OCI-LY7 (cell line): Measurements from ENCODE around the gene C15orf62. TPM values are rescaled to one million over a fixed set of nuclear protein-coding genes. Genes with fewer than 3 reads are reported as not detected.

ENCODE experiments used
- BruUV-seq: library from RNA; stranded (reverse); fragments of 400-500 nt; replicated peaks from 2 replicates; lab custom pipeline; 2021; lab: Mats Ljungman, UMichigan
- CTCF ChIA-PET: fragments of 300-600 bp; sonication (Branson Sonifier 250); formaldehyde crosslinking; loops from one replicate; lab custom pipeline; 2022; ENCODE audit warnings: antibody characterized with exemption; ENCODE audit not compliant: unreplicated experiment; lab: Charles Lee
- POLR2A ChIA-PET: fragments of 300-600 bp; sonication (Branson Sonifier 250); formaldehyde crosslinking; loops from one replicate; lab custom pipeline; 2022; ENCODE audit warnings: antibody characterized with exemption; lab: Charles Lee
- DNase-seq: peaks from one replicate; pipeline ENCODE4 v3.0.0-alpha.2; 2015; ENCODE audit warnings: low spot score
- H2AFZ ChIP-seq: fragments of 200-600 bp; sonication (generic), shearing (Covaris generic); 2 replicates; pipeline ENCODE4 v1.6.1; 2014; ENCODE audit warnings: mild to moderate bottlenecking, antibody characterized with exemption, low read length, moderate library complexity
- H3K27ac ChIP-seq: fragments of 200-600 bp; sonication (generic); 2 replicates; pipeline ENCODE4 v1.5.1; 2014; ENCODE audit warnings: mixed run types, low read depth, mild to moderate bottlenecking, moderate library complexity, low read length, inconsistent platforms; ENCODE audit not compliant: poor library complexity, severe bottlenecking
- H3K36me3 ChIP-seq: fragments of 200-600 bp; sonication (generic); 2 replicates; pipeline ENCODE4 v1.6.1; 2014; ENCODE audit warnings: mild to moderate bottlenecking, antibody characterized with exemption, low read length, moderate library complexity, mixed read lengths; ENCODE audit not compliant: insufficient read depth
- H3K4me1 ChIP-seq: fragments of 200-600 bp; sonication (generic); 2 replicates; pipeline ENCODE4 v1.5.1; 2014; ENCODE audit warnings: mild to moderate bottlenecking, low read length; ENCODE audit not compliant: insufficient read depth, poor library complexity, severe bottlenecking
- H3K4me2 ChIP-seq: fragments of 200-600 bp; sonication (generic); 2 replicates; pipeline ENCODE4 v1.6.1; 2014; ENCODE audit warnings: mild to moderate bottlenecking, low read length
- H3K4me3 ChIP-seq: fragments of 200-600 bp; sonication (generic); 2 replicates; pipeline ENCODE4 v1.5.1; 2014; ENCODE audit warnings: mild to moderate bottlenecking, low read depth, low read length; ENCODE audit not compliant: poor library complexity, severe bottlenecking
- H3K79me2 ChIP-seq: fragments of 200-600 bp; sonication (generic); 2 replicates; pipeline ENCODE4 v1.6.1; 2016; ENCODE audit warnings: low read depth, mild to moderate bottlenecking, low read length, moderate library complexity, mixed read lengths; ENCODE audit not compliant: insufficient read depth
- H3K9me2 ChIP-seq: fragments of 200-600 bp; sonication (generic); 2 replicates; pipeline ENCODE4 v1.6.1; 2016; ENCODE audit warnings: mild to moderate bottlenecking, low read length, mixed read lengths; ENCODE audit not compliant: insufficient read depth
- H3K9me3 ChIP-seq: fragments of 200-600 bp; sonication (generic); 2 replicates; pipeline ENCODE4 v1.6.1; 2014; ENCODE audit warnings: mild to moderate bottlenecking, mixed run types, low read length, mixed read lengths
- H4K20me1 ChIP-seq: fragments of 200-600 bp; sonication (generic); 2 replicates; pipeline ENCODE4 v1.6.1; 2014; ENCODE audit warnings: mild to moderate bottlenecking, antibody characterized with exemption, low read length, moderate library complexity, mixed read lengths; ENCODE audit not compliant: insufficient read depth
- EZH2phosphoT487 ChIP-seq: fragments of 200-600 bp; sonication (generic); IDR thresholded peaks from 2 replicates; pipeline ENCODE4 v1.6.1; 2018; ENCODE audit warnings: low read depth, borderline replicate concordance, mild to moderate bottlenecking, mixed run types, antibody characterized with exemption, low read length, moderate library complexity, mixed read lengths
- intact Hi-C: fragments of 100-400 bp; cut with micrococcal nuclease; formaldehyde crosslinking; loops from one replicate; pipeline ENCODE4 v1.10.0; 2022; ENCODE audit not compliant: unreplicated experiment
- total RNA-seq, 2 experiments: library from RNA; depleted of rRNA in 1 of 2; stranded (reverse); fragments of >200 nt in 1 of 2; shearing (Covaris generic) in 1 of 2; gene quantifications; 2 replicates each; pipeline ENCODE4 v1.2.3, GENCODE V29; 2014 to 2022
- TF ChIP-seq, protein P1 (sequence below): fragments of 200-600 bp; sonication (generic); conservative IDR thresholded peaks from 2 replicates; pipeline ENCODE4 v1.5.1; 2014; ENCODE audit warnings: mild to moderate bottlenecking, antibody characterized with exemption, low read length, moderate library complexity, mixed read lengths

The C15orf62 gene
- total RNA-seq, 2 experiments from 2014 or later, result 2.7 to 4.7 TPM

DNA sequence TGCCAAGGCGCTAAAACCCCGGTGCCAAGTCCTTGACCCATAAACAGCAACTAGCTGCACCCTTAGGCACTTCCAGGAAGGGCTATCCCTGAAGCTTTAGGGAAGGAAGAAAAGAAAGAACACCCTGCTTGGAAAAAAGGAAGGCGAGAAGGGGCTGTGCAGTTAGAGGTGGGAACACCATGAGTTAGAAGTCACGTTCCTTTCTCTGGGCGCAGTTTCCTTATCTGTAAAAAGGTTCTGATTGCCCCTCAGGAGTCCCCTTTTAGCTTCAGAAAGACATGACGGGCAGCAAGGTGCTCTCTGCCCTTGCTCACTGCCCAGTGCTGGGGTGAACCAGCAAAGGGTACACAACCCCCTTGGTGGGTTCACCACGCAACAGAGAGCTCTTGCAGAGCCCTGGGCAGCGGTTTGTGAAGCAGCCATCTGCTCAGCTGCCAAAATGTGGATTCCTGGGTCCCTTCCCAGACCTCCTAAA, 5.1 kb upstream of the C15orf62 start:
- TSS peak; percentile 65 for BruUV-seq
- ChIA-PET CTCF (interaction anchor here (1.2 kb wide), 1 partner anchor 18 kb away, joined by 5 read pairs; no protein-coding TSS in a partner anchor), POLR2A (interaction anchor here (0.6 to 2.4 kb wide), 8 partner anchors 8 to 325 kb away, joined by 3 to 8 read pairs (median 4); partner anchors contain the start of gene CCDC32)
- DNase-seq, result peak; percentile 25
- Histone ChIP-seq H2AFZ (peak overlapping the region; percentile 80; the same call in 1 of the 2 replicates), H3K4me1 (peaks cover 62% of the 10 kb centered on the region), H3K4me2 (peak overlapping the region; percentile 95), H3K9me2 (no peaks in the 10 kb centered on the region), H3K9me3 (no peaks in the 10 kb centered on the region), H4K20me1 (no peaks in the 10 kb centered on the region), H3K79me2 (peaks cover 4% of the 10 kb centered on the region; the same call in 1 of the 2 replicates), H3K4me3 (peak overlapping the region; percentile 79), H3K36me3 (peaks cover 31% of the 10 kb centered on the region; the same call in 1 of the 2 replicates), H3K27ac (peak overlapping the region; percentile 79)
- intact Hi-C loops, result loop anchor here (1.0 to 5.0 kb wide), 3 partner anchors 9 to 172 kb away; partner anchors contain the start of genes KNL1, RMDN3 and VPS18
- TF ChIP-seq, protein P1, sequence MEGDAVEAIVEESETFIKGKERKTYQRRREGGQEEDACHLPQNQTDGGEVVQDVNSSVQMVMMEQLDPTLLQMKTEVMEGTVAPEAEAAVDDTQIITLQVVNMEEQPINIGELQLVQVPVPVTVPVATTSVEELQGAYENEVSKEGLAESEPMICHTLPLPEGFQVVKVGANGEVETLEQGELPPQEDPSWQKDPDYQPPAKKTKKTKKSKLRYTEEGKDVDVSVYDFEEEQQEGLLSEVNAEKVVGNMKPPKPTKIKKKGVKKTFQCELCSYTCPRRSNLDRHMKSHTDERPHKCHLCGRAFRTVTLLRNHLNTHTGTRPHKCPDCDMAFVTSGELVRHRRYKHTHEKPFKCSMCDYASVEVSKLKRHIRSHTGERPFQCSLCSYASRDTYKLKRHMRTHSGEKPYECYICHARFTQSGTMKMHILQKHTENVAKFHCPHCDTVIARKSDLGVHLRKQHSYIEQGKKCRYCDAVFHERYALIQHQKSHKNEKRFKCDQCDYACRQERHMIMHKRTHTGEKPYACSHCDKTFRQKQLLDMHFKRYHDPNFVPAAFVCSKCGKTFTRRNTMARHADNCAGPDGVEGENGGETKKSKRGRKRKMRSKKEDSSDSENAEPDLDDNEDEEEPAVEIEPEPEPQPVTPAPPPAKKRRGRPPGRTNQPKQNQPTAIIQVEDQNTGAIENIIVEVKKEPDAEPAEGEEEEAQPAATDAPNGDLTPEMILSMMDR, result no peak
- TF ChIP-seq EZH2phosphoT487, result no peak

DNA sequence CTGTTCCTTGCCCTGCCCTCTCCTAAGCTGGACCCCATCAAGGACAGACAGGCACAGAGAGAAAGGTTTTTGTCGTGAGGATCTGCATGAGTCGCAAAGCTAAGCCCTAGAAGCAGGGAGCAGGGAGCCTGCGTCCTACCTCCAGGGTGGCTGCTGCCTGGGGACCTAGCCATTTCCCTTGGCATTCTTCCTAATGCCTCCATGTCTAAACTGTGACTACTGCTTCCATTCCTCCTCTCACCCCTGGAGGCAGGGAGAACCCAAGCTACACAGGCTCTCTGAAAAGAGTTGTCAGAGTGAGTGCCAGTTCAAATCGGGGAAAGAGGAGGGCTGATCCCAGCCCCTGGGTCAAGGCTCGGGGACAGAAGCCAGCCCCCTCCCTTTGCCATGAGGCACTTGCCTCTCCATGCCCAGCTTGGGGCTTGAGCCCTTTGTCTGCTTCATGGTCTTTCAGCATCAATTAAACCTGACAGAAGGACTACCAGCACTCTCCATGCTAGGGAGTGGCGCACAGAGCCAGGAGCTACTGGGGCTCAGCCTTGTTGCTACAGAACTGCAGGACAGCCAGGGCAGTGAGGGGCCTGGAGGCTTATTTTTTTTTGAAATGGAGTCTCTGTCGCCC, 3.5 kb upstream of the C15orf62 start:
- H3K4me3 ChIP-seq, result no peak overlapping the region
- intact Hi-C loops, result loop anchor here (5.0 kb wide), 2 partner anchors 126 to 174 kb away; partner anchors contain the start of genes KNL1 and VPS18
- H3K27ac ChIP-seq, result peak overlapping the region; percentile 79

More for the DNA sequence above, 3.5 kb upstream of the C15orf62 start:
- Histone ChIP-seq H3K4me1 (peaks cover 63% of the 10 kb centered on the region), H2AFZ (no peak overlapping the region), H4K20me1 (no peaks in the 10 kb centered on the region), H3K36me3 (peaks cover 31% of the 10 kb centered on the region; the same call in 1 of the 2 replicates), H3K4me2 (peak overlapping the region; percentile 95), H3K9me3 (no peaks in the 10 kb centered on the region), H3K9me2 (no peaks in the 10 kb centered on the region), H3K79me2 (peaks cover 4% of the 10 kb centered on the region; the same call in 1 of the 2 replicates)
- BruUV-seq, result no TSS peak
- ChIA-PET CTCF (interaction anchor here (0.7 kb wide), 1 partner anchor 1910 kb away, joined by 4 read pairs; no protein-coding TSS in a partner anchor), POLR2A (interaction anchor here (1.0 to 2.4 kb wide), 3 partner anchors 9 to 23 kb away, joined by 3 to 8 read pairs (median 4); no protein-coding TSS in a partner anchor)
- DNase-seq, result no peak
- TF ChIP-seq, protein P1, result no peak
- TF ChIP-seq EZH2phosphoT487, result no peak
